HG02642 (cell line): ENCODE measurements around the gene CSRNP2.
"Not testable (repeated sequence)": the region's sequence is repeated elsewhere in the genome, so short reads cannot be mapped to it uniquely, and the experiment has no call there.

Experiments used
- ATAC-seq: cut with Tn5 transposase; IDR thresholded peaks from one replicate; pipeline ENCODE4 v1.9.1; 2021; ENCODE audit warnings: mild to moderate bottlenecking; ENCODE audit not compliant: unreplicated experiment, poor library complexity

The CSRNP2 gene

GRCh38 chr12:51078346-51078745, 5.0 kb downstream of the CSRNP2 start:
- ATAC-seq = not testable (repeated sequence)

- no peak for ATAC-seq
These were observed 5.5 kb downstream of the CSRNP2 start for GRCh38 chr12:51077930-51078329.

DNA sequence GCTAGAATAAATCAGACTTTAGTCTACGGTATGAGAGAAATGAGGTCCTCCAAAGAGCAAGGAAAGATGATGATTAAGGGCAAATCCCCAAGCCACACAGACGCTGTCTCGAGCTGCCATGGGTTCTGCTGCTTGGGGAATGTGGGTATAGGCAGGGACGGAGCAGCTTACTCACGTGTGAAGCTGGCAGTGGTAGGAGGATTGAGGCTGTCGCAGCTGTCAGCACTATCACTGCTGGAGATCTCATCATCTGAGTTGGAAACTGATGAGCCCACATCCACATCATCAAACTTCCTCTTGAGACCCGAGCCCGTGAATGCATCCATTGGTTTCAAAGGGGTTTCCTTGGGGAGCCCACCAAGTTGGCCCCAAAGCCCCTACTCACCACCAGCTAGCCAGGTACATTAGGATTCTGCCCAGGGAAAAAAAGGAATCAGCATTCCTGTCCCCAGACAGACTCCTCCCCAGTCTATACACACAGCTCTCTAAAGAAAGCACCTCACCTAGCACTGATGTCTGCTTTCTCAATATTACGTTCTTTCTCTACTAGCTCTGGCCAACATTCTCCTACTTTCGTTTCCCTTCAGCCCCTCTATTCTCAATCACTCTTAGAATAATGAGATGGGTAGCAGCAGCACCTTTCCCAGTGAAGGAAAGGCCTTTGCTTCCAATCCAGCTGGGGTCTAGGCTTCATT, 7.0 kb downstream of the CSRNP2 start:
- ATAC-seq = no peak

GRCh38 chr12:51075390-51075789, 8.0 kb downstream of the CSRNP2 start:
- no peak for ATAC-seq

GRCh38 chr12:51071663-51072062, 11.7 kb downstream of the CSRNP2 start:
- ATAC-seq = no peak

- ATAC-seq = no peak
These were observed 13.4 kb downstream of the CSRNP2 start for GRCh38 chr12:51070004-51070403.

GRCh38 chr12:51067771-51068170, 15.6 kb downstream of the CSRNP2 start:
- no peak for ATAC-seq

GRCh38 chr12:51067229-51067628, 16.2 kb downstream of the CSRNP2 start:
- ATAC-seq = no peak

DNA sequence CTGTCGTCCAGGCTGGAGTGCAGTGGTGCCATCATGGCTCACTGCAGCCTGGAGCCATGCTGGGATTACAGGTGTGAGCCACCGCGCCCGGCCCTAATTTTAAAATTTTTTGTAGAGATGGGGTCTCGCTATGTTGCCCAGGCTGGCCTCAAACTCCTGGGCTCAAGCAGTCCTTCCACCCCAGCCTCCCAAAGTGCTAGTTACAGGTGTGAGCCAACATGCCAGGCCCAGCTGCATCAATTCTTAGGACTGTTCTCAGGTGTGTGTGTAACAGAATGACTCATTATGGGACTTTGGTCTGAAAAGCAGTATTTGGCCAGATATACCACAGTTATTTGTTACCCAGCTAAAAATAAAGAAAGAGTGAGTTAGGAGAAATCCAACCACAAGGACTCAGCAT, 17.9 kb downstream of the CSRNP2 start:
- ATAC-seq = no peak

DNA sequence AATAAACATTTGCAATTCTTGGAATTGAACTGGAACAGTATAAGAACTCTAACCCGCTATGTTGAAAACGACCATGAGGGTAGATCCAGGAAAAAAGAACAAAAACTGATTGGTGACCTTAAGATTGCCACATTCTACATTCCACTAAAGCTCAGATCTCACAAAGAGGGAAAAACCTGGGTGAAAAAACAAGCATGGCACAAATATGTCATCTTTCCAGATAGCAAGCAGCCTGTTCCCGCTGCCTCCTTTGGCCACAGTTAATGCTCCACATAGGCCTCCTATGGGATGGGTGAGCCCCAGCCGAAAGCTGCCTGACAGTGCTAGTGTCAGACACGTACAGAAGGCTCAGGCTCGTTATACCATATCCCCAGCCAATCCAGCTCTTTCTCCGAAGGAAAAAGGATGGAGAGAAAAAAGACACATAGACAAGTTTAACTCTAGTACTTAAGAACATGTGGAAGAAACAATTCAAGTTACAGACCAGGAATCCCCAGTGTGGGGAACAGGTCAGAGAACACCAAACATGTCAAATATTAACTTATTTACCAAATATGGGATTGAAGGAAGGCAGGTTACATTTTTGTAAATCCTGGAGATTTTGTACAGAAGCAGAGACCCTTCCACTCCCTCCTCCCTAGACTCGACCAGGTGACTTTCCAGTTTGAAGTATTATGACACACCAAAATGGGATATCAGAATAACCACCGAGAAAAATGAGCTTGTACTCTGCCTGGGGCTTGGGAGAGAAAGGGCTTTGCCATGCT, 20.6 kb downstream of the CSRNP2 start:
- ATAC-seq = no peak

DNA sequence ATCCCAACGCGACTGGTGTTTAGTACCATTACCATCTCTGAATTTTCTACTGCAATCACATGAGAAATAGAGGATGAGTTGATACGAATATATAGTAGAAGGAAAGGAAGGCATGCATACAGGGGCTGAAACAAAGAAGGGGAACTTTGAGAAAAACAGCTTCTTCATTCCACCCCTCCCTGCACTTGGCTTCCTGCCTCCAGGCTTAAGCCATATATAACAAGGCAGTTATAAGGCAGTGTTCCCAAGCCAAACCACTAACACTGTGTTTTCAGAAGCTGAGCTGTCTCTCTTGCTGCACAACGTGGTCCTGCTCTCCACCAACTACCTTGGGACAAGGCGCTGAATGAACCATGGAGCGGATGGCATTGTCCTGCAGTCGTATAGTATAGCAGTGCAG, 24.3 kb downstream of the CSRNP2 start:
- ATAC-seq = no peak

GRCh38 chr12:51056242-51056641, 27.2 kb downstream of the CSRNP2 start:
- ATAC-seq = no peak

DNA sequence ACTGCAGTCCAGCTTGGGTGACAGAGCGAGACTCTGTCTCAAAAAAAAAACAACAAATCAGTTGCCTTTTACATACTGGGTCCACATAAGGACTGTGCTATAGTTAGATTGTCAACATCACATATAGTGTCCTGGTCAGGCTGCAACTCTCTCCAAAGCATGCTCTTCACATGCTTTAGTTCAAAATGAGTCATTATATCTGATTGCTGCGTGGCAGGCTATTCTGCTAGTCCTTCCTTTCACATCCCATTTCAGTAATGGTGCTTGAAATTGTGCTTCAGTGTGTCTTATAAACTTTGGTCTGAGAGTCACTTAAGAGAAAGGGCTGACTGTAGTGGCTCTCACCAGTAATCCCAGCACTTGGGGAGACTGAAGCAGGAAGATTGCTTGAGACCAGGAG, 28.3 kb downstream of the CSRNP2 start:
- ATAC-seq = no peak

DNA sequence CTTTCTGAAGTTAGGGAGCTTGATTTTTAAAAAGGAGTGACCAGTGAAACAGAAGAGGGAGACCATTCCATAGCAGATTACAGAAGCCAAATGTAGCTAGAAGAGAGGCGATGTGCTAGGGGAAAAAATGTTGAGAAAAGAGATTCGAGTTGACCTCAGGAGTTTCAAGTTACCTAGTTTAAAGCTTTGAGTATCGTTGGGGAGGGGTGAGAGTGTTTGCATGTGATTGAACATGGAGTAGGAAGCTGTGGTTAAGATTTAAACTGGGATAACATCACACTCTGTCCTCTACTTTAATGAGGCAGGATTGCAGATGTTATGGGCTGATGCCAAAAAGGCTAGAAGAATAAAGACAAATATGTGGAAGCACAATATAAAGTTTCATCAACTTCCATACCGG, 31.6 kb downstream of the CSRNP2 start:
- ATAC-seq = no peak

GRCh38 chr12:51049525-51049924, 33.9 kb downstream of the CSRNP2 start:
- no peak for ATAC-seq

DNA sequence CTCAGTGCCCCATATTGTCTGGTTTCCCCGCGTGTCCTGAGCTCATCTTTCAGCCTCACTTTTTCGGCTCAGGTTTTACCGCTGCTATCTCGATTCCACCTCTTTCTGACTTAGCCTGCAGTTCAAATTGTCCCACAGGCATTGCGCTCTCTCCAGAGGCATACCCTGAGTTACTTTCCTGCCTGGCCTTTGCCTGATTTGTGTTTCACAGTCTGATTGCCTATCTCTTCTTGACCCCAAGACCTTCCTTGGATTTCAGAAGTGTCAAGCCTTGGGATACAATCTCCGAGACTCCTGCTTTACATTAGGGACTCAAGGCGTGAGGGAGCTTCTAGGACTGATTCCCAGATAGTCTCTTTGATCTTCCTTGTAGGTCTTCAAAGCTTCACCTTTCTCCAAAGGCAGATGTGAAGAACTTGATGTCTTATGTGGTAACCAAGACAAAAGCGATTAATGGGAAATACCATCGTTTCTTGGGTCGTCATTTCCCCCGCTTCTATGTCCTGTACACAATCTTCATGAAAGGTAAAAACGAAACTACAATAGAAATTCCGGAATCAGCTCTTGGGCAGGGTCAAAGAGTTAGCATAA, 34.6 kb downstream of the CSRNP2 start:
- no peak for ATAC-seq

DNA sequence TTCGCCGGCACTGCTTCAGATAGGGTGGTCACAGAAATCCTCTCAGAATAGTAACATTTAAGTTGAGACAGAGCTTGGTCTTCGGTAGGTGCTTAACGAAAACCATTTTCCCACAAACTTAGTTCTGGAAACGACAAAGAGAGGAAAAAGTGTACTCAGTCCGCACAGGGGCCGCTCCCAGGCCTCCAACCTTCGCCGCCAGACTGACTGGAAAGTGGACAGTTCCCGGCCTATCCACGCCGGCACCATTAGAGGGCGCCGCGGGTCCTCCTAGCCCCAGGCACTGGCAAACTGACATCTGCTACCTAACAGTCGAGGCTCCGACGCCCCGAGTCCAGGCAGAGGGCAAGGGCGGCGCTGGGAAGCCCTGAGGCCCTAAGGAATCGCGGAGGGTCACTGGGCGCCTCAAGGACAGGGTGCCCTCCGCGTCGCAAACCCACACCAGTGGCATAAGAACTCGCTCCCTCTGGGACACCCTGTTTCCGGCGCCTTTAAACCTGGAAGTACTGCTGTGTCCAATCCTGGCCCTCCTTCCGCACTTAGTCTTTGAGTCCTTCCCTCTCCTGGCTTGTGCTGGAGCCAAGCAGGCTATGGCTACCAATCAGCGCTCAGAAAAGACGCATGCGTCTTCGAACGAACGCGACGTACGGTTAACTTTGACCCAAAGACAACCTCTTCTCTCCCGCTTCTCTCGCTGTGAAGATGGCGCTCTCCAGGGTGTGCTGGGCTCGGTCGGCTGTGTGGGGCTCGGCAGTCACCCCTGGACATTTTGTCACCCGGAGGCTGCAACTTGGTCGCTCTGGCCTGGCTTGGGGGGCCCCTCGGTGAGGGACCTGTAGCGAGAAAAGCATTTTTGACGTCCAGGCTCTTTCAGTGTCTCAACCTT, 35.5 kb downstream of the CSRNP2 start, which contains the start of gene LETMD1:
LETMD1 (plus strand) TSS at position 673 of the 886 bp plus-strand sequence; CDS start at position 703, 30 bp downstream.
- ATAC-seq = peak; percentile 97

DNA sequence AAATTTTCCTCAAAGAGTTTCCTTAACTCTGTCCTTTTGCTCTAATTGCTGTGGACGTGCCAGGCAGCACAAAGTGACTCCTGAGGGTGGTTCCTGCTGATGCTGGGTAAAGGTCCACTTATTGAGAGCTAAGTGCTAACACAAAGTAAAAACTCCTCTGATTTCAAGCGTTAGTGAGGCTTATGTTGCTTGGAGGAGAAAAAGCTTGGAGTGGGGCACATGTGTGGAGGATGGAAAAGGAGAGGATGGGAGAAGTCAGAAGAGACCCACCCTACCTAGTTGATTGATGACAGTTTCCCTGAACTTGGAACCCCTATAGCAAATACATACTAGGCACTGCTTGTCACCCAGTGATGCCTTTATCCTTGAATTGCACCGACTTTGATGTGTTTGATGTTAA, 47.1 kb downstream of the CSRNP2 start:
- ATAC-seq = no peak

- ATAC-seq = no peak
These were observed 49.8 kb downstream of the CSRNP2 start for GRCh38 chr12:51033457-51034089.

DNA sequence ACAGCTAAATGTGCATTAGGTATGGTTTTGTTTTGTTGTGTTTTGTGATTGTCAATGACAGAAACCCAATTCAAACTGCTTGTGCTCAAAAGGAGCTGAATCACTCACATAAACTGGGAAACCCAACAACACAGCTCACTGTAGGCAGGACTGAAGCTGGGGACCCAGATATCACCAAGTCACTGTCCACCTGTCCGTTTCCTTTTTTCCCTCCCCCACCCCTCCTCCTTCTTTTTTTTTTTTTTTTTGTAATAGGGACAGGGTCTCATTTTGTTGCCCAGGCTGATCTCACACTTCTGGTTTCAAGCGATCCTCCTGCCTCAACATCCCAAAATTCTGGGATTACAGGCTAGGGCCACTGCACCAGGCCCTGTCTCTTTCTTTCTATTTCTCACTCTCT, 50.3 kb downstream of the CSRNP2 start:
- ATAC-seq = no peak
